Keratinocyte (primary cell): ENCODE measurements around the gene BTBD6.

Experiments used
- CTCF ChIP-seq, 3 experiments: IDR thresholded peaks in 1 of 3; conservative IDR thresholded peaks in 1 of 3; optimal IDR thresholded peaks in 1 of 3; 2 replicates in 2 of 3; 3 replicates in 1 of 3; pipeline versions ENCODE3 to v1.5.1; 2011; ENCODE audit warnings: low read length in 3 of 3, mild to moderate bottlenecking in 3 of 3, moderate library complexity in 2 of 3, control low read depth in 1 of 3, inconsistent platforms in 1 of 3; ENCODE audit not compliant: insufficient read depth in 2 of 3; ENCODE audit errors: extremely low read depth in 1 of 3
- EZH2 ChIP-seq: IDR thresholded peaks from one replicate; pipeline ENCODE4 v1.6.1; 2012; ENCODE audit warnings: inconsistent platforms, mild to moderate bottlenecking, low read length, moderate library complexity

DNA sequence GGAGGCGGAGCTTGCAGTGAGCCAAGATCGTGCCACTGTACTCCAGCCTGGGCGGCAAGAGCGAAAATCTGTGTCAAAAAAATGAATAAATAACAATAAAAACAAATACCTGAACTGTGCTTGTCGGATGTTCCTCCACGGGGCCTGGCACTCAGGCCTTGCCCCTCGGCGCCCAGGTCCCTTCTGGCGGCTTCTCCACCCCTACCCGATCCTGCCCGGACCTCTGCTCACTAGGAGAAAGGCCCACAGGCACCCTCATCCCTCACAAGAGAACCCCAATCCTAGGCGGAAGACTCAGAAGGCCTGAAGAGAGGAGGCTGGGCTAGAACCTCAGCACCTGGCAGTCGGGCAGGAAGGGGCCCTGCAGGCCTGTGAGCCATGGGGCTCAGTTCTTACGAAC lies 21.0 kb upstream of the BTBD6 start:
- TF ChIP-seq CTCF (optimal IDR thresholded peaks at IDR 0.05 in 1 of 3, IDR thresholded peaks at IDR 0.05 in 1 of 3, conservative IDR thresholded peaks at IDR 0.05 in 1 of 3; ENCODE audit: extremely low read depth in 1 of 3, insufficient read depth in 2 of 3, low read length in 3 of 3), result no peak
- no peak for TF ChIP-seq EZH2
